Natural killer cell (primary cell): ENCODE results near the gene CDC42SE2. TPM values are rescaled to one million over a fixed set of nuclear protein-coding genes. Genes with fewer than 3 reads are reported as not detected.

Experiments used
- ATAC-seq, 3 donors: fragments of 150-1000 bp in 2 of 3; fragments of 200-7000 bp in 1 of 3; cut with Tn5 transposase; 1 replicate in 1 of 3; 2 replicates in 2 of 3; pipeline ENCODE4 v1.10.0; 2021; ENCODE audit warnings: mild to moderate bottlenecking in 2 of 3, moderate library complexity in 2 of 3
- DNase-seq, 2 donors: peaks; one replicate each; pipeline versions ENCODE4 v3.0.0 to v3.0.0-alpha.2; 2013 to 2021; ENCODE audit warnings: mixed read lengths in 1 of 2
- H3K27ac ChIP-seq: one replicate; pipeline ENCODE4 v1.5.1; 2013; ENCODE audit warnings: mild to moderate bottlenecking, low read length
- H3K27me3 ChIP-seq: one replicate; pipeline ENCODE4 v1.6.1; 2013; ENCODE audit warnings: low read length; ENCODE audit not compliant: control insufficient read depth, insufficient read depth
- H3K36me3 ChIP-seq: one replicate; pipeline ENCODE4 v1.6.1; 2013; ENCODE audit warnings: low read length; ENCODE audit not compliant: control insufficient read depth, insufficient read depth
- H3K4me1 ChIP-seq: one replicate; pipeline ENCODE4 v1.6.1; 2013; ENCODE audit warnings: low read length; ENCODE audit not compliant: control insufficient read depth, insufficient read depth
- H3K4me3 ChIP-seq: one replicate; pipeline ENCODE4 v1.5.1; 2013; ENCODE audit warnings: low read length
- H3K9me3 ChIP-seq: one replicate; pipeline ENCODE4 v1.6.1; 2013; ENCODE audit warnings: low read length; ENCODE audit not compliant: control insufficient read depth, insufficient read depth
- H3K27ac Mint-ChIP-seq, 2 donors: one replicate each; pipeline ENCODE4 v1.8.0; 2022; ENCODE audit warnings: mild to moderate bottlenecking in 2 of 2, mixed read lengths in 2 of 2, moderate library complexity in 1 of 2
- H3K27me3 Mint-ChIP-seq, 2 donors: one replicate each; pipeline ENCODE4 v1.8.0; 2022; ENCODE audit warnings: low read depth in 2 of 2, mixed read lengths in 2 of 2
- H3K36me3 Mint-ChIP-seq: one replicate; pipeline ENCODE4 v1.8.0; 2022; ENCODE audit warnings: mixed read lengths
- H3K4me1 Mint-ChIP-seq, 2 donors: one replicate each; pipeline ENCODE4 v1.8.0; 2022; ENCODE audit warnings: mixed read lengths in 2 of 2
- H3K4me3 Mint-ChIP-seq: one replicate; pipeline ENCODE4 v1.8.0; 2022; ENCODE audit warnings: mild to moderate bottlenecking, moderate library complexity, mixed read lengths
- H3K9me3 Mint-ChIP-seq, 2 donors: one replicate each; pipeline ENCODE4 v1.8.0; 2022; ENCODE audit warnings: mixed read lengths in 2 of 2
- CTCF ChIP-seq: fragments of 200-600 bp; IDR thresholded peaks from one replicate; pipeline ENCODE4 v1.8.0; 2022; ENCODE audit warnings: antibody characterized with exemption
- WGBS: methylation state at CpG from one replicate; pipeline ENCODE4 v1.1.7; 2013; ENCODE audit warnings: missing lambda C conversion rate; ENCODE audit not compliant: insufficient coverage; 5-methylcytosine and 5-hydroxymethylcytosine counted together
- intact Hi-C: fragments of 100-400 bp; cut with micrococcal nuclease; formaldehyde crosslinking; loops from one replicate; pipeline ENCODE4 v1.14.2; 2022
- total RNA-seq, 4 donors: library from RNA; stranded (reverse); fragments of 120-200 nt in 1 of 4; gene quantifications; one replicate each; pipeline versions ENCODE4 v1.2.3 to v1.2.4, GENCODE V29; 2013 to 2022

The CDC42SE2 gene
- total RNA-seq, 3 donors from 2014 or later (not counting 1 experiment from before 2014, with no cell fraction given): 140 to 183 (median 166) TPM

- H3K9me3 Mint-ChIP-seq: no peaks in the 10 kb centered on the region
- no peaks in the 10 kb centered on the region for H3K36me3 ChIP-seq
- no peaks in the 10 kb centered on the region for H3K27me3 Mint-ChIP-seq
- peak overlapping the region; percentile 51 for H3K27ac ChIP-seq
- H3K27ac Mint-ChIP-seq: peak overlapping the region; percentile 82 to 93
- peak overlapping the region; percentile 78 for H3K4me3 Mint-ChIP-seq
- no peaks in the 10 kb centered on the region for H3K27me3 ChIP-seq
- peaks cover 51% of the 10 kb centered on the region for H3K4me1 ChIP-seq
- no peak overlapping the region for H3K4me3 ChIP-seq
- no peaks in the 10 kb centered on the region for H3K36me3 Mint-ChIP-seq
- ATAC-seq: peak in 1 of 3 donors; percentile 24
- intact Hi-C loops: loop anchor here (5.0 kb wide), 1 partner anchor 72 kb away; no protein-coding TSS in a partner anchor
- WGBS: 40% methylated on average over 1 of the region's 1 CpG
- DNase-seq: peak in 1 of 2 donors; percentile 29
- H3K9me3 ChIP-seq: no peaks in the 10 kb centered on the region
- TF ChIP-seq CTCF: no peak
- H3K4me1 Mint-ChIP-seq: peaks cover 81 to 83% of the 10 kb centered on the region in 2 donors
Measured at GRCh38 chr5:131279204-131279603, 15.4 kb downstream of the CDC42SE2 start.

GRCh38 chr5:131280417-131280816 lies 16.6 kb downstream of the CDC42SE2 start:
- Histone ChIP-seq H3K27me3 (no peaks in the 10 kb centered on the region), H3K9me3 (no peaks in the 10 kb centered on the region), H3K36me3 (peaks cover 3% of the 10 kb centered on the region), H3K4me3 (no peak overlapping the region), H3K4me1 (peaks cover 55% of the 10 kb centered on the region), H3K27ac (peak overlapping the region; percentile 89)
- Mint-ChIP-seq H3K27ac (peak overlapping the region; percentile 82 to 93), H3K27me3 (no peaks in the 10 kb centered on the region), H3K4me3 (peak overlapping the region; percentile 81), H3K9me3 (no peaks in the 10 kb centered on the region), H3K36me3 (no peaks in the 10 kb centered on the region), H3K4me1 (peaks cover 77 to 79% of the 10 kb centered on the region in 2 donors)
- ATAC-seq (no peak), DNase-seq (peak in 1 of 2 donors; percentile 15)
- intact Hi-C loops: loop anchor here (2.0 to 10.0 kb wide), 4 partner anchors 16 to 824 kb away; no protein-coding TSS in a partner anchor
- 50% methylated on average over 1 of the region's 3 CpGs for WGBS
- TF ChIP-seq CTCF: no peak

- Mint-ChIP-seq H3K27me3 (no peaks in the 10 kb centered on the region), H3K4me3 (peak overlapping the region; percentile 81), H3K36me3 (no peaks in the 10 kb centered on the region), H3K4me1 (peaks cover 73 to 77% of the 10 kb centered on the region in 2 donors), H3K9me3 (no peaks in the 10 kb centered on the region), H3K27ac (peak overlapping the region; percentile 82 to 93)
- H3K9me3 ChIP-seq: no peaks in the 10 kb centered on the region
- H3K36me3 ChIP-seq: peaks cover 5% of the 10 kb centered on the region
- WGBS: 8% methylated on average over 4 of the region's 5 CpGs
- H3K27ac ChIP-seq: peak overlapping the region; percentile 89
- H3K4me3 ChIP-seq: peak overlapping the region; percentile 42
- peak in 1 of 2 donors; percentile 86 for DNase-seq
- no peaks in the 10 kb centered on the region for H3K27me3 ChIP-seq
- peaks cover 54% of the 10 kb centered on the region for H3K4me1 ChIP-seq
- ATAC-seq: peak; percentile 70 to 88 (median 86)
- intact Hi-C loops: loop anchor here (1.0 to 10.0 kb wide), 7 partner anchors 8 to 824 kb away; no protein-coding TSS in a partner anchor
- TF ChIP-seq CTCF: no peak
Measured at GRCh38 chr5:131281133-131281867, 17.4 kb downstream of the CDC42SE2 start.
